GM19099 (cell line): Measurements from ENCODE around the gene ANO1.

Experiments
- POLR2A ChIP-seq: IDR thresholded peaks from 3 replicates; pipeline ENCODE4 v1.6.1; 2011; ENCODE audit warnings: low read depth; ENCODE audit not compliant: insufficient read length; ENCODE audit errors: extremely low read depth

The ANO1 gene

DNA sequence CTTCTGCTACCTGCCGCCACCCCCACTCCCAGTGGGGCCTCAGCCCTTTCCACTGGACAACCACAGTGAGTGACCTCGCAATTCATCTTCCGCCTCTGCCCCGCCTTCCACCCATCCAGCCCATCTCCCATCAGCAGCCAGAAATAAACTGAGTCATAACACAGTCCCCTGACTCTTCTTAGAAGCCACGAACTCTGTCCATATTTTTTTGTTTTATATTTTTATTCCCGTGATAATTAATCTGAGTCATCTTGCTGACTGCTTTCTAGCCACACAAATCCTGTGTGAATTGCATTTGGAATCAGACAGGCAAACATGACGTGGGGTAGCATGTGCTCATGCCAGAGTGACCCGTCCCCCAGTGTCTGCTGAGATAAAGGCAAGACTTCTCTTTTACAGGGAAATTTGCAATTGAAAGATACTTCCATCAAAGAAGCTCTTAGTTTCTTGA is 132.0 kb downstream of the ANO1 start:
- TF ChIP-seq POLR2A = no peak

DNA sequence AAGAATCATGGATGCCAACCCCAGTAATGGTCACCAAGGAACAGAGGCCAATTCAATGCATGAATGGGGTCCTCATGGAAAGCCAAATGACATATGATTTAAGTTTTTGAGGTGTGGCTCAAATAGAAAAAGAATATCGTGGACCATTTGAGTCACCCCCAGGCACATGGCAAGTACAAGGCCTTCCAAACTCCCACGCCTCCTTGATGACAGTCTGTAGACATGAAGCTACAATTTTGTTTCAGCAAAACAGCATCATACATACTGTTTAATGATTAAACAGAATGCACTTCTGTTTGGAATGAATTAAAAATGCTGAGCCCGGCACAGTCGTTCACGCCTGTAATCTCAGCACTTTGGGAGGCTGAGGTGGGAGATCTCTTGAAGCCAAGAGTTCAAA is 132.4 kb downstream of the ANO1 start:
- no peak for TF ChIP-seq POLR2A

DNA sequence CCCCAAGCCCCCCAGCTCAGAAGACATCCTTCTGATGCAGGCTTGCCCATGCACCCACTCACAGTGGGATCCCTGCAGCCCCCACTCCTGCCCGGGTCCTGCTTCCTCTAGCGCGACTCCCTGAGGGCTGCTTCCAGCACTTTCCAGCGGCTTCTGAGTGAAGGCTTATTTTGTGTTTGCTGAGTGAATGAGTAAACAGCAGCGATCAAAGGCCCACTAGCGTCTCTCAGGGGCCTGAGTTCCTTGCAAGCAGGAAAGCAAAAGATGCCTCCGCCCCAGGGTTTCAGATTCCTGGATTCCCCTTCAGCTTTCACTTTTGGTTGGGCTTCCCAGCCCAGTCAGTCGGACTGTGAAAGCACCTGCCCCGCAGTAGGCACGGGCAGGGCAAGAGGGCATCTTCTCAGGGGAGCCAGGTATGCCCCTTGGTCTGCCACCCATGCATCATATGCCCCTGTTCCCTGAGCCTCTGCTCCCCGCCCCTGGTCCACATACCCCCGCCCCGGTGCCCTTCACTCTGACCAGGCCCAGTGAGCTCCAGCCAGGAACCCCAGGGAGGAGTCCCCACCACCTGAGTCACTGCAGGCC is 134.2 kb downstream of the ANO1 start:
- no peak for TF ChIP-seq POLR2A

DNA sequence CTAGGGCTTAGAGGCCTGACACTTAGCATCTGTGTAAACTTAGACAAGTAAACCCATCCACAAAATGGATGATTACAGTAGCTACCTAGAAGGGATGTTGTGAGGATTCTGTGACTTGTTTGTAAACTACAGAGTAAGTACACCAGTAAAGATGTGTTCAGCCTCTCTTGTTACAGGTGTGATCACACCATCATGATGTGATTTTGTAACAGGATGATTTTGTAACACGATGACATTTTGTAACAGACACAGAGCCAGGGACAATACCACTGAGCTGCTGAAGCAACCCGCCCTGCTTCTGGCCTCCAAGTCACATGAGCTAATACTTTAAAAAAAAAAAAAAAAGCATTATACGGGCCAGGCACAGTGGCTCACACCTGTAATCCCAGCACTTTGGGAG is 142.0 kb downstream of the ANO1 start:
- no peak for TF ChIP-seq POLR2A

DNA sequence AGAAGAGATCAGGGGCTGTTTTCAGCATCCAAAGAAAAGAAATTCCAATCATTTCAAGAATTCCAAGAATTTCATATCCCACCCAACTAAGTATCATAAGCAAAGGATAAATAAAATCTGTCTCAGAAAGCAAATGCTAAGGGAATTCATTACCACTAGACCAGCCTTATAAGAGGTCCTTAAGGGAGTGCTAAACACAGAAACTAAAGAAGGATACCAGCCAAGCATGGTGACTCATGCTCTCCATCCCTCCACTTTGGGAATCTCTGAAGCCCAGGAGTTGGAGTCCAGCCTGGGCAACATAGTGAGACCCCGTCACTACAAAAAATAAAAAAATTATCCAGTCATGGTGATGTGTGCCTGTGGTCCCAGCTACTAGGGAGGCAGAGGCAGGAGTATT is 142.8 kb downstream of the ANO1 start:
- no peak for TF ChIP-seq POLR2A

DNA sequence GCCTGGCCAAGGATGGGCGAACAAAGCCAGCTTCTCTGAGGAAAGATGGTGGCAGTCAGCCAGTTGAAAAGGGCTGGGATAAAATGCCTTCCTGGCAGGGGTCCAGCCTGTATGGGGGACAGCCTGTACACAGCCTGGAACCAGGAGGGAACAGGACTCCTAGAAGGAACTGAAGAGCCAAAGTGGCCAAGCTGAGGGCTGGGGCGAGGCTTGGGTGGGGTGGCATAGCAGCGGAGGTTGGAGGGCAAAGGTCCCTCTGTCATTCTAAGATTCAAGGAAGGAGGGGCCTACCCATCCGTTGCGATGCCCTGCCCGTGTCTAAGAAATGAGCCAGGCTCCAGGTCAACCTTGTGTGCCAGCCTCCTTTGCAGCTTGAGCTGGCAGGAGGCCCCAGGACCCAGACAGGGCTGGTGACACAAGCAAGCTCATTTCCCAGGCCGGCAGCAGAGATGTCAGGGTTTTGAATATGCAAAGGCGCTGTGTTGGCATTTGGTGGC is 147.6 kb downstream of the ANO1 start:
- TF ChIP-seq POLR2A = no peak

DNA sequence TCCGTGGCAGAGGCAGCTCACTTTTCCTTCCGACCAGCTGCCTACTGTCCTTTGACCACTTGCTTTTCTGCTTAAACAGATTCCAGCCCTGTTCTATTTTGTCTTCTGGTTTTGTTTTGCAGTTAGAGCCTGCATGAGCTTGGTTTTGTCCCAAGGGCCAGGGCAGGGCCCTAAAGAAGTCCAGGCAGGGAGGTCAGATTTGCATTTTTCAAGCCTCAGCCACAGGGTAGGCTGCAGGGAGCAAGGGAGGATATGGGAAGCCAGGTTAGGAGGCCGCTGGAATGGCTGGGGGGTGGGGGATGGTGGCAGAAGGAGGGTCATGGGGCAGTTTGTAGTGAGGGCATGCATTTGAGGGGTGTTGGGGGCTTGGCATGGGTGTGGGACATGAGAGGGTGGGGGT is 148.1 kb downstream of the ANO1 start:
- no peak for TF ChIP-seq POLR2A

DNA sequence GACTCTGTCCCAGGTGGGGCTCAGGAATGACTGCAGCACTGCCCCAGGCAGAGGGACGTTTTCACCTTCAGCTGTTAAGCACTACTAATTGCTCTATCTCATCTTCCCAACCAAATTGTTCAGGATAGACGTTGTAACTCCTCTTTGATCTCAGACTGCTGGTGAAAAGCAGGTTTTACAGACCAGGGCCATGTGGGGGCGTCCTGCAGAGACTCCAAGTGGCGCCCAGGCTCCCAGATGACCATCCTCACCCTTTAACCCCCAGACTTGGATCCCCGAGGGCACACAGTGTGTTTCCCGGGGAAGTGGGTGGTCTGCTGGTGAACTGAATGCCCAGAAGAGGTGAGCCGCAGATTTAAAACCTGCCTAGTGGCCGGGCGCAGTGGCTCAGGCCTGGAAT is 148.8 kb downstream of the ANO1 start:
- no peak for TF ChIP-seq POLR2A

DNA sequence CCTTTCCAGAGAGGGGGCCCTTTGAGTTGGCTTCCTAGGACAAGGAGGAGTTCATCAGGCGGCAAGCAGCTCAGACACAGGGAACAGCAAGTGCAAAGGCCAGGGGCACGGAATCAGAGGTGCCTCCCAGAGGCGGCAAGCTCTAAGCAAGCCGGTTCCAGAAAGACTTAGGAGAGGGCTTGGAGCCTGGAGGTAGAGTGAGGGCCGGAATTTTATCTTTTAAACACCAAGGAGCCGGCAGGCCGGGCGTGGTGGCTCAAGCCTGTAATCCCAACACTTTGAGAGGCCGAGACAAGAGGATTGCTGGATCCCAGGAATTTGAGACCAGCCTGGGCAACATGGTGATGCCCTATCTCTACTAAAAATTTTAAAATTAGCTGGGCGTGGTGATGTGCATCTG is 151.6 kb downstream of the ANO1 start:
- no peak for TF ChIP-seq POLR2A

DNA sequence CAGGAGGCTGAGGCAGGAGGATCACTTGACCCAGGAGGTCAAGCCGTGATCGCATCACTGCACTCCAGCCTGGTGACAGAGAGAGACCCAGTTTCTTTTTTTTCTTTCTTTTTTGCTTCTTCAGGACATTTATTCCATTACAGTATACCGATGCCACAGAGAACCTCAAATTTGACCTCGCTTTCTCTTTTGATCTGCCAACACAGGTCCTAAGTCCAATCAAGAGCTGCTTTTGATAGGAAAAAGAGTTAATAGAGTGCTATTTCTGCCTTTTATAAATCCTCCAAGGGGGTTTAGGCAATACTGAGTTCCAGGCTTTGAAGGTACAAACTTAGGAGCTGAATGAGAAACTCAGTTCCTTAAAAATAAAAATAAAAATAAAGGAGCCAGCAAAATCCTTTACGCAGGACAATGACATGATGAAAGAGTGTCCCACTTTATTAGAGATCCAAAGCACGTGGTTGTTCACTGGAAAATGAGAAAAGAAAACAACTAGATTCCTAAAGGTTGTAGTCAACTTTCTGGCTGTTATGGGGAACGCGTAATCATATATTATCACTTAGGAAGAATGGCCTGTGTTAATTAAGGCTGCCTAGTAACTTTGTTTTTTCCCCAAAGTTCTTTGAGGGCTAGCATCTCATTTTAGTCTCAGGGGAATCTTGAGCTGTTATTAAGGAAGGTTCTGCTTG is 152.2 kb downstream of the ANO1 start:
- no peak for TF ChIP-seq POLR2A

DNA sequence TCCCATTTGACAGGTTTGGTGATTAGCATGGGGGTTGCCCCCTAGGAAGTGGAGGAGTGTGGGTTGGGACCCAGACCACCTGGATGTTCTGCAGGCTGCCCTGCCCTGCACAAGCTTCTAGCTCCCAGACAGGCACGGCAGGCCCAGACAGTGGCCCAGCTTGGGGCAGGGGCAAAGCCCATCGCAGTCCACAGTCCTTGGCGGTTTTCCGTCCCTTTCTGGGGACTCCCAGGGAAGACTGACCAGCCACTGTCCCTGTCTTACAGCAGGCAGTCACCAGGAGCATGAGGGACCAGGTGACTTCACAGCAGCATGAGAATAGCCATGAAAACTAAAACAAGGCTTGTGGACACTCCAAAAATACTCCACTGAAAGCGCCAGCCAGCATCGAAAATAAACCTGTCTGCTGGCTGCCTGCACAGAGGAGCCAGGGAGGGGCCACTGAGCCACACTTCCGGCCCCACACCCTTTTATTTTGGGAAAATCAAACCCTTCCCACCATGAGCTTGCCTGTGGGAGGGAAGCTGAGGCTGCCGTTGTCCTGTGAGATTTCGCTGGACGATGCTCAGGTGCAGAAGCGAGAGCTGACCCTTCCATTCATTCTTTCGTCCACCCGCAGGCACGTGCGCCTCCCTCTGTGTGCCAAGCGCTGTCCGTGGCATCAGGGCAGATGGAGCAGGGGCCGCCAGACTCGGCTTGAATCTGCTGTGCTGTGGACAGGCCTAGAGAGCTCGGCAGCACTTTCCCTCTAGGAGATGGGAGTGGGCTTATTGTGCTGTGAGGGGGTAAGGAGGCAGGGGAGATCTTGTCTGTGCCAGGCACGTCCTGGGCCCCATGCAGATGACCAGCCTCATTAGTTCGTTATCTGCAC is 153.0 kb downstream of the ANO1 start:
- no peak for TF ChIP-seq POLR2A

DNA sequence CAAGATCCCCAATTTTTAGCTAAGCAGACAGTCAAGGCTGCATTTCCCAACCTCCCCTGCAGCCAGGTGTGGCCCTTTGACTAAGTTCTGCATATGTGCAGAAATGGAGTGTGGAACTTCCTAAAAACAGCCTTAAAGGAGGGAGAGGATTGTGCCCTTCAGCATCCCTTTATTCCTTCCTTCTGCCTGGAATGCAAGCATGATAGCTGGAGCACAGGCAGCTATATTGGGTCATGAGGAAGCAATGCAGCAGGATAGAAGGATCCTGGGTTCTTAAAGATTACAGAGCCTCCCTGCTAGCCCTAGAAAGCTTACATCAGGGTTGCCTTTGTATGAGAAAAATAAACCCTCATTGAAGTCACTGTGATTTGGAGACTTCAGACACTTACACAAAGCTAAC is 154.9 kb downstream of the ANO1 start:
- no peak for TF ChIP-seq POLR2A

DNA sequence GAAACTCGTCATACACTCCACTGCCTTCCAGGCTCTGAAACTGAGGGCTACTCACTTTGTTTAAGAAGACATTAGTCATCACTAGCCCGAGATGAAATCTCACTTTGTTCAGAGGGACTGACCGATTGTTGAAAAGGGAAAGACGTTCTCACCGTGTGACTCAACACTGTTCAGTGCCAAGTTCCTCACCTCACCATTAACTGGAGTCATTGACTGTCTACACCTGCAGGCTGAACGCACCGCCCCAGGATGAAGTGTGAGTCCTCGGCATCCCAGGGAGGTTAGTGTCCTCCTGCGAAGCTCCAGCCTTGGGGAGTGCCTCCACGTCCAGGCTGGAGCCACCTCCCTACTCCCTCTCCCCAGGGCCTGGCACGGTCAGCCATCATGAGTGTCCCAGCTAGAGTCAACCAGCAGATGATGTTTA is 155.4 kb downstream of the ANO1 start:
- TF ChIP-seq POLR2A = no peak

DNA sequence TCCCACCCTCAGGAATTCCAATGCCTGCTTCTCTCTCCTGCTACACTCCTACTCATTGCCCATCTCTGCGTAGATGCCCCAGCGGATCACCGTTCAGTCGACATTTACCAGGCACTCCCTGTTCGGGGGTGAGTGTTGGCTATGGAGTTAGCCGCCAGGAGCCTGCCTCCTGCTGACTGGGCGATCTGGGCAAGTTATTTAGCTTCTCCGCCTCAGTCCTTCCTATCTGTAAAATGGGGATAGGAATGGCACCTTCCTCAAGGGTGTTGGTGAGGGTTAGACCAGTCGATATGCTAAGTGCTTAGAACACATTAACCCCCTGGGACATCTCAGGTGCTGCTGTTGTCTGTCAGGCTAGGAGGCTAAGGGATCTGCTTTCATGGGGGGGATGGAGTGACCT is 155.8 kb downstream of the ANO1 start:
- no peak for TF ChIP-seq POLR2A
